Esophagus squamous epithelium (tissue), 5 donors: ENCODE results near the gene FAIM2. TPM values are rescaled to one million over a fixed set of nuclear protein-coding genes. Genes with fewer than 3 reads are reported as not detected.
A peak's percentile ranks its signal among the peaks of the same experiment; 100 is the strongest.

Experiments
- DNase-seq: peaks from one replicate; lab custom pipeline; 2025; lab: John Stamatoyannopoulos, UW
- H3K27ac ChIP-seq, 4 donors: fragments of 200-600 bp; sonication (generic); one replicate each; pipeline ENCODE4 v1.5.1; 2016 to 2019; ENCODE audit warnings: mild to moderate bottlenecking in 1 of 4
- H3K27me3 ChIP-seq, 4 donors: fragments of 200-600 bp; sonication (generic); 1 replicate in 3 of 4; 2 replicates in 1 of 4; pipeline versions ENCODE4 v1.5.1 to v1.6.0; 2017 to 2021; ENCODE audit warnings: antibody characterized with exemption in 1 of 4
- H3K36me3 ChIP-seq, 3 donors: fragments of 200-600 bp; sonication (generic); one replicate each; pipeline ENCODE4 v1.5.1; 2016 to 2019
- H3K4me1 ChIP-seq, 3 donors: fragments of 200-600 bp; sonication (generic); one replicate each; pipeline ENCODE4 v1.5.1; 2017 to 2019
- H3K4me3 ChIP-seq, 4 donors: fragments of 200-600 bp; sonication (generic); 1 replicate in 3 of 4; 2 replicates in 1 of 4; pipeline ENCODE4 v1.5.1; 2016 to 2019; ENCODE audit warnings: mild to moderate bottlenecking in 2 of 4, moderate library complexity in 1 of 4
- H3K9me3 ChIP-seq, 3 donors: fragments of 200-600 bp; sonication (generic); one replicate each; pipeline ENCODE4 v1.5.1; 2016 to 2019
- POLR2A ChIP-seq, 4 donors: fragments of 450-650 bp; IDR thresholded peaks; one replicate each; pipeline ENCODE4 v1.6.1; 2017; ENCODE audit warnings: antibody characterized with exemption in 4 of 4, mild to moderate bottlenecking in 4 of 4, moderate library complexity in 3 of 4
- WGBS, 2 donors: methylation state at CpG; one replicate each; pipeline ENCODE4 v1.1.5; 2018; 5-methylcytosine and 5-hydroxymethylcytosine counted together
- intact Hi-C: fragments of 100-400 bp; cut with DNase I; formaldehyde crosslinking; loops from one replicate; pipeline ENCODE4 v1.15.0; 2022
- total RNA-seq, 4 donors: library from RNA; depleted of rRNA; stranded (reverse); fragments of >200 nt; gene quantifications; one replicate each; pipeline ENCODE4 v1.1.0, GENCODE V29; 2016
- TF ChIP-seq, protein P1 (sequence below), 6 experiments: fragments of 450-650 bp in 4 of 6; fragments of 200-600 bp in 2 of 6; sonication (generic) in 2 of 6; IDR thresholded peaks; one replicate each; pipeline ENCODE4 v1.5.1; 2016 to 2019; ENCODE audit warnings: antibody characterized with exemption in 6 of 6, mild to moderate bottlenecking in 4 of 6, moderate library complexity in 4 of 6
- donor health status: DM: yes; HTN: yes; CAD: no.

FAIM2 gene
- total RNA-seq, 4 donors from 2014 or later: 0.13 to 2.9 (median 0.23) TPM

DNA sequence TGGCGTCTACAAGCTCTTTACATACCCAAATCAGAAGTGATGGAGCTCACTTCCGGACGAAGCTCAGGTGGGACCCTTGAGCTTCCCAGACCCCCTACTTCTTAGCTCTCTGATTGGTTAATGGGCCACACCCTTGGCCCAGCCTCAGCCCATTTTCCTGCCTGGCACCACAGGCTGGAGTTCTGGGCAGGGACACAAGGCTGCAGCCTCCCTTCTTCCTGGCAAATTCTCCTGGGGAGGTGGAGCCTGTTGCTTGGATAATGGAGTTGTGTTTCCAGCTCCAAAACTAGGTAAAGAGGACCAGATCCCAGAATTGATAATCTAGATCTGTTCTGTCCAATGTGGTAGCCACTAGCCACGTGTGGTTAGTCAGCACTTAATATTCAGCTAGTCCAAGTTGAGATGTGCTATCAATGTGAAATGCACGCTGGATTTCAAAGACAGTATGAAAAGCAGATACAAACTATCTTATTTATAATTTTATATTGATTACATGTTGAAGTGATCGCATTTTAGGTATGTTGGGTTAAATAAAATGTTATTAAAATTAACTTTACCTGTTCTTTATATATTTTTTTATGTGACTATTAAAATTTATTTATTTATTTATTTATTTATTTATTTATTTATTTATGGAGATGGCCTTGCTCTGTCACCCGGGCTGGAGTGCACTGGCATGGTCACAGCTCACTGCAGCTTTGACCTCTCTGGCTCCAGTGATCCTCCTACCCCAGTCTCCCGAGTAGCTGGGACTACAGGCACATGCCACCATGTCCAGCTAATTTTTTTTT, 12.6 kb upstream of the FAIM2 start:
- H3K4me3 ChIP-seq: no peak overlapping the region
- DNase-seq: no peak
- no peak for TF ChIP-seq POLR2A (IDR thresholded peaks at IDR 0.05)
- no peaks in the 10 kb centered on the region for H3K9me3 ChIP-seq
- peaks cover 0 to 48% (median 11%) of the 10 kb centered on the region in 3 donors for H3K4me1 ChIP-seq
- H3K36me3 ChIP-seq: no peaks in the 10 kb centered on the region
- H3K27me3 ChIP-seq: peaks cover 0 to 9% (median 0%) of the 10 kb centered on the region in 4 donors
- H3K27ac ChIP-seq: peak overlapping the region in 3 of 4 donors; percentile 70 to 80 (median 76)
- WGBS, 2 donors: 75 to 77% methylated on average over 8 of the region's 8 CpGs
- intact Hi-C loops: no loop called here

DNA sequence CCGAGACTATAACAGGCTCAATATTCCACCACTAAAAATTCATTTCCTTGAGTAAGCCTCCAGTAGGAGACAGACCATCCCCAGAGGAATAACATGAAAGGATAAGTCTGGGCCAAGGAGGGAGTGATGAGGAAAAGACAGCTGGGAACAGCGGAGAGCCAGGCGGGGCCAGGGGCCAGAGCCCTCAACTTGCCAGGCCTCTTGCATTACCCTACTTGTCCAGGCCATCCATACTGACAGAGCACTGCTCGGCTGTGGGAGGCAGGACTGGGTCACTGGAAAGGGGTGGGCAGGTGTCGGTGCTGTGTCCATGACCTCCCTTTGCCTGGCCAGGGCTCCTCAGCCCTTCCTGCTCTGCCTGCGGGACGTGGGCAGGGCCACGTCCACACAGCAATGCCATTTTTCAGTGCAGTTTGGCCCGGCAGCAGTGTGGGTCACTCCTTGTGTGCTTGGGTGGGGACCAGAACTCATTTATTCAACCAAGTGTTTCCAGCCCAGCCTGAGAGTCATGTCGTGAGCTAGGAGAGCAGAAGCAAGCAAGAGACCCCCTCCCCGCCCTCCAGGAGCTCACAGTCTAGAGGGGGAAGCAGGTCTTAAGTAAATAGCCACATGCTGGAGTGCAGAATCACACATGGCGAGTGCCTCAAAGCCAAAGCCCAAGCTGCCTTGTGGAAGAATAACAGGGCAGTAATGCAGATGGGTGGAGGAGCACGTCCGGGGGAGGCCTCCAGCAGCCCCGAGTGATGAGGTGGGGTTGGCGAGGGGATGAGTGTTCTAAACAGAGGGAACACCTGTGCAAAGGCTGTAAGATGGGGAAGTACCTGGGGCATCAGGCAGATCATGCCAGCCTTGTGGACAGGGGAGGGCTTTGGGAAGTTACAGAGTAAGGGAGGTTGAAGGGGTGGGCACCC, 8.9 kb upstream of the FAIM2 start:
- no peak for DNase-seq
- peaks cover 0 to 6% (median 0%) of the 10 kb centered on the region in 4 donors for H3K27me3 ChIP-seq
- 75 to 85% methylated on average over 9 to 13 of the region's 16 CpGs for WGBS, 2 donors
- intact Hi-C loops: no loop called here
- TF ChIP-seq POLR2A (IDR thresholded peaks at IDR 0.05): no peak
- TF ChIP-seq, protein P1, sequence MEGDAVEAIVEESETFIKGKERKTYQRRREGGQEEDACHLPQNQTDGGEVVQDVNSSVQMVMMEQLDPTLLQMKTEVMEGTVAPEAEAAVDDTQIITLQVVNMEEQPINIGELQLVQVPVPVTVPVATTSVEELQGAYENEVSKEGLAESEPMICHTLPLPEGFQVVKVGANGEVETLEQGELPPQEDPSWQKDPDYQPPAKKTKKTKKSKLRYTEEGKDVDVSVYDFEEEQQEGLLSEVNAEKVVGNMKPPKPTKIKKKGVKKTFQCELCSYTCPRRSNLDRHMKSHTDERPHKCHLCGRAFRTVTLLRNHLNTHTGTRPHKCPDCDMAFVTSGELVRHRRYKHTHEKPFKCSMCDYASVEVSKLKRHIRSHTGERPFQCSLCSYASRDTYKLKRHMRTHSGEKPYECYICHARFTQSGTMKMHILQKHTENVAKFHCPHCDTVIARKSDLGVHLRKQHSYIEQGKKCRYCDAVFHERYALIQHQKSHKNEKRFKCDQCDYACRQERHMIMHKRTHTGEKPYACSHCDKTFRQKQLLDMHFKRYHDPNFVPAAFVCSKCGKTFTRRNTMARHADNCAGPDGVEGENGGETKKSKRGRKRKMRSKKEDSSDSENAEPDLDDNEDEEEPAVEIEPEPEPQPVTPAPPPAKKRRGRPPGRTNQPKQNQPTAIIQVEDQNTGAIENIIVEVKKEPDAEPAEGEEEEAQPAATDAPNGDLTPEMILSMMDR (IDR thresholded peaks at IDR 0.05): no peak
- H3K4me3 ChIP-seq: no peak overlapping the region
- no peak overlapping the region for H3K27ac ChIP-seq
- no peaks in the 10 kb centered on the region for H3K36me3 ChIP-seq
- no peaks in the 10 kb centered on the region for H3K9me3 ChIP-seq
- H3K4me1 ChIP-seq: peaks cover 5 to 32% (median 5%) of the 10 kb centered on the region in 3 donors

DNA sequence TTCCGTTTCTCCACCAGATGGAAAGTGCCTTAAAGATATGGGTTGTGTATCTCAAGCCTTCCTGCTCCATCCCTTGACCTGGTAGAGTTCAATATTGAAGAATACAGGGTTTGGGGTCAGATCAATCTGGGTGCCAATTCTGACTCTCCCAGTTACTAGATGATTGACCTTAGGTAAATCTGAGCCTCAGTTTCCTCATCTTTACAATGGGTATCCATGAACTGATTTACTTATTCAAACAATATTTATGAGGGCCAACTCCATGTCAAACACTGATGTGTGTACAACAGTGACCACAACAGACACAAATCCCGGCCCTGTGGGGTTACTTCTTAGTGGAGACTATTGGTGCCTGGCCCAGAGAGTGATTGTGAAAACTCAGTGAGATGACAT, 7.5 kb upstream of the FAIM2 start:
- TF ChIP-seq, protein P1 (IDR thresholded peaks at IDR 0.05): no peak
- TF ChIP-seq POLR2A (IDR thresholded peaks at IDR 0.05): no peak
- no peak for DNase-seq
- H3K4me3 ChIP-seq: no peak overlapping the region

DNA sequence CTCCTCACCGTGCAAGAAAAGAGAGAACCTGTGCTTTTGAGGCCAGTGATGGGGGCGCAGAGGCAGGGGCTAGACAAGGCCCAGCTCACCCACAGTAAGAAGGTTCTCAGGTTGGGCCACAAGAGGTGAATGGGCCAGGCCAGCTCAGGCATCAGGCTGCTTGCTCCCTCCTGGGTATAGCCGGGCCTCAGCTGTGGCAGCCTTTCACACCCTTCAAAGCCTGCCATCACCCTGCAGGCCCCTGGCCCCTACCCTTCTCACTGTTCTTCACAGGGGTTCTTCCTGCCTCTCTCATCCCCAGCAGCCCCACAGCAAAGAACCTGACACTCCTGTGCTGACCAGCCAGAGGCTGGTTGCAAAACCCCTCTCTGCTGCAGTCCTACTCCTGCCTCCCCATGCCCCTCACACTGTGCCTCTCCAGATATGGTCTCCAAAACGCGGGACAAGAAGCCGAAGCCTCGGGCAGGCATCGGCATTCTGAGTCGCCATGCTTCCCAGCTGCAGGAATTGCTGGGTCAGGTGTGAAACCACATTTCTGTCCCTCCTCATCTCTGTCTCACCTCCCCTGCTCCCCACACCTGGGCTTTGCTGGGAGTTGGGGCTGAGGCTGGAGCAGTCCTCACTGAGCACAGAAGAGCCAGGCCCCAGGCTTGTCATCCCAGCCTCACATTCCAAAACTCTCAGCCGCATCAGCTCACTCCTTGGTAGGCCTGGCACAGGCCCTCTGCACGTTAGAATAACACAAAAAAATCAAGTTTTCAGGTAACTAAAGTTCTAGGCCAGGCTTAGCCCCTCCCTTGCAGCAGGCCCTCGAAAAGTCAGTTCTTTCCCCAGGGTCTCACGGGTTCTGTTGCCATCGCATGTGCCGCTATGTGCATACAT, 6.9 kb upstream of the FAIM2 start:
- DNase-seq: no peak
- H3K27me3 ChIP-seq: no peaks in the 10 kb centered on the region
- H3K4me3 ChIP-seq: no peak overlapping the region

More for the DNA sequence above, 7.5 kb upstream of the FAIM2 start:
- WGBS, 2 donors: 87 to 96% methylated on average over 2 of the region's 2 CpGs
- intact Hi-C loops: no loop called here
- H3K4me1 ChIP-seq: peaks cover 0 to 18% (median 5%) of the 10 kb centered on the region in 3 donors
- H3K27me3 ChIP-seq: no peaks in the 10 kb centered on the region
- H3K27ac ChIP-seq: no peak overlapping the region
- no peaks in the 10 kb centered on the region for H3K36me3 ChIP-seq
- H3K9me3 ChIP-seq: no peaks in the 10 kb centered on the region

More for the DNA sequence above, 6.9 kb upstream of the FAIM2 start:
- H3K27ac ChIP-seq: peak overlapping the region in 1 of 4 donors; percentile 53
- peaks cover 0 to 13% (median 5%) of the 10 kb centered on the region in 3 donors for H3K4me1 ChIP-seq
- TF ChIP-seq, protein P1 (IDR thresholded peaks at IDR 0.05): no peak
- TF ChIP-seq POLR2A (IDR thresholded peaks at IDR 0.05): no peak
- intact Hi-C loops: no loop called here
- H3K36me3 ChIP-seq: no peaks in the 10 kb centered on the region
- 89 to 93% methylated on average over 9 to 10 of the region's 15 CpGs for WGBS, 2 donors
- no peaks in the 10 kb centered on the region for H3K9me3 ChIP-seq
